ENCODE data around the gene MACROH2A2.
A peak's percentile ranks its signal among the peaks of the same experiment; 100 is the strongest.
"Not testable (repeated sequence)": the region's sequence is repeated elsewhere in the genome, so short reads cannot be mapped to it uniquely, and the experiment has no call there.

The MACROH2A2 gene

DNA sequence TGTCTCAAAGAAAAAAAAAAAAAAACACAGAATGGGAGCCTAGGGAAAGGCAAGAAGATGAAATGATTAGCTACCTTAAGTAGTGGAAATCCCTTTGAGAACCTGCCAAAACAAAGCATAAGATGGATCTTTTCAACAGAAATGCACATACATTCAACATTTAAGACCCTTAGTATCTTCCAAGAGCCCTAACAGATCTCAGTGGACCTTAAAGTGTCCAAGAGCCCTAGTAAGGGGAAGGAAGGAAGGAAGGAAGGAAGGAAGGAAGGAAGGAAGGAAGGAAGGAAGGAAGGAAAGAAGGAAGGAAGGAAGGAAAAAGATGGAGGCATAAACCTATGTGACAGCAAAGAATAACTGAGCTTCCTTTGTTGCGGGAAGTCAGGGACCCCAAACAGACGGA is 11.6 kb upstream of the MACROH2A2 start:
- no peak for DNase-seq (ENCODE audit: extremely low read depth, low read depth)
- TF ChIP-seq, protein P1, sequence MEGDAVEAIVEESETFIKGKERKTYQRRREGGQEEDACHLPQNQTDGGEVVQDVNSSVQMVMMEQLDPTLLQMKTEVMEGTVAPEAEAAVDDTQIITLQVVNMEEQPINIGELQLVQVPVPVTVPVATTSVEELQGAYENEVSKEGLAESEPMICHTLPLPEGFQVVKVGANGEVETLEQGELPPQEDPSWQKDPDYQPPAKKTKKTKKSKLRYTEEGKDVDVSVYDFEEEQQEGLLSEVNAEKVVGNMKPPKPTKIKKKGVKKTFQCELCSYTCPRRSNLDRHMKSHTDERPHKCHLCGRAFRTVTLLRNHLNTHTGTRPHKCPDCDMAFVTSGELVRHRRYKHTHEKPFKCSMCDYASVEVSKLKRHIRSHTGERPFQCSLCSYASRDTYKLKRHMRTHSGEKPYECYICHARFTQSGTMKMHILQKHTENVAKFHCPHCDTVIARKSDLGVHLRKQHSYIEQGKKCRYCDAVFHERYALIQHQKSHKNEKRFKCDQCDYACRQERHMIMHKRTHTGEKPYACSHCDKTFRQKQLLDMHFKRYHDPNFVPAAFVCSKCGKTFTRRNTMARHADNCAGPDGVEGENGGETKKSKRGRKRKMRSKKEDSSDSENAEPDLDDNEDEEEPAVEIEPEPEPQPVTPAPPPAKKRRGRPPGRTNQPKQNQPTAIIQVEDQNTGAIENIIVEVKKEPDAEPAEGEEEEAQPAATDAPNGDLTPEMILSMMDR (IDR thresholded peaks at IDR 0.05; ENCODE audit: low read depth, low read length): no peak

DNA sequence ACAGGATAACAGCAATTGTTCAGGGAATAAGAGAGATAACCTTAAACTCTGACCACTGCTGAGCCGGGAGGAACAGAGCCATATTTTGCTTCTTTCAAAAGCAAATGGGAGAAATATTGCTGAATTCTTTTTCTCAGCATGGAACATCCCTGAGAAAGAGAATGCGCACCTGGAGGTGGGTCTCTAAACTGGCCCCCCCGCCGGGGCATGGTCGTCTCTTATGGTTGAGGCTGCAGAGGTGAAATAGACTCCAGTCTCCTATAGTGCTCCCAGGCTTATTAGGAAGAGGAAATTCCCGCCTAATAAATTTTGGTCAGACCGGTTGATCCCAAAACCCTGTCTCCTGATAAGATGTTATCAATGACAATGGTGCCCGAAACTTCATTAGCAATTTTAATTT is 10.9 kb upstream of the MACROH2A2 start:
- not testable (repeated sequence) for DNase-seq (ENCODE audit: extremely low read depth, low read depth)

DNA sequence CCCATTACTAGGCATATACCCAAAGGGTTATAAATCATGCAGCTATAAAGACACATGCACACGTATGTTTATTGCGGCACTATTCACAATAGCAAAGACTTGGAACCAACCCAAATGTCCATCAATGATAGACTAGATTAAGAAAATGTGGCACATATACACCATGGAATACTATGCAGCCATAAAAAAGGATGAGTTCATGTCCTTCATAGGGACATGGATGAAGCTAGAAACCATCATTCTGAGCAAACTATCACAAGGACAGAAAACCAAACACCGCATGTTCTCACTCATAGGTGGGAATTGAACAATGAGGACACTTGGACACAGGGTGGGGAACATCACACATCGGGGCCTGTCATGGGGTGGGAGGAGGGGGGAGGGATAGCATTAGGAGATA is 5.6 kb upstream of the MACROH2A2 start:
- DNase-seq (ENCODE audit: extremely low read depth, low read depth): not testable (repeated sequence)

DNA sequence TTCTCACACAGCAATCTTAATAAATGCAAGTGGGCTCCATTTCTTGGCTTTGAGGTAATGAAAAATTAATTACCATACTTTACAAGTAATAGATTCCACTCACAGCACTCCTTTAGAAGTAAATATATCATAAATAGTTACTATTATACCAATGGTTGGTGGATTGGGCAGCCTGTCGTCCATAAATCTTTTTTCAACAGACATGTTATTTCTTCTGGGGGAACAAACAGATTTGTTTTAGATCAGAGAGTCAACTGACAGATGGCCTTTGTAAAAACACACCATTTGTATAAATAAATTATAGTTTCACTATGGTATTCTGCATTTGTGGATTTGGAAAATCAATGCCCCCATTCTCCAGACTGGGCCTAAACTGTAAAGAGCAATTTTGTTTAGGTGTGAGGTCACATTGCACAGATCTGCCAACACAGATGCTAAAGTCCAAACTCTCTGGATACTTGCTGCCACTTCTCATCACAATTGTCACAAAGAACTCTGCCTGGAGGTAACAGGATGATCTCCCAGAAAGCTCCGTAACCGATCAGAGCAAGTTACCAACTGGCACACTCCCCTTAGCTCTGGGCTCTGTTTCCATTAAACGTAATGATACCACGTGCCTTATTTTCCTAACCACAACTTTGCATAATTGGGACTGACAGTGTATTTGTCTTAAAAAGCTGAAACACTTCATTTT is 4.5 kb upstream of the MACROH2A2 start:
- TF ChIP-seq, protein P1 (IDR thresholded peaks at IDR 0.05; ENCODE audit: low read depth, low read length): no peak
- no peak for DNase-seq (ENCODE audit: extremely low read depth, low read depth)

DNA sequence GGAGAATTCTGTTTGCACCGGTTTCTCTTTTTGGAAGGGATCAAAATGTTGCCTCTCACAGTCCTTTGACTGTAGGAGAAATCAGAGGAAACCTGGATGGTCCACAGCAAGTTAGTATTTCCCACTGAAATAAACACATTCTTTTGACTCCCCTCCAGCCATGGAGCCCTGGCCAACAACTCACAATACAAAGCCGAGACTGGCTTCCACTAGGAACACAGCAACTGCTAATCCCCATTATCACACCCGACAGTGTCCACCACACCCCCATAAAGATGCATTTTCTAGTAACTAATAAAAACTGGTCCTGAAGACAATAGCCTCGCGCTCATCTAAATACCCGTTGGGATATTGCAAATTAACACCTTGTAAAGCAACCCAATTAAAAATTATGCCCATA is 798 bp upstream of the MACROH2A2 start:
- TF ChIP-seq, protein P1 (IDR thresholded peaks at IDR 0.05; ENCODE audit: low read depth, low read length): no peak
- DNase-seq (ENCODE audit: extremely low read depth, low read depth): no peak

DNA sequence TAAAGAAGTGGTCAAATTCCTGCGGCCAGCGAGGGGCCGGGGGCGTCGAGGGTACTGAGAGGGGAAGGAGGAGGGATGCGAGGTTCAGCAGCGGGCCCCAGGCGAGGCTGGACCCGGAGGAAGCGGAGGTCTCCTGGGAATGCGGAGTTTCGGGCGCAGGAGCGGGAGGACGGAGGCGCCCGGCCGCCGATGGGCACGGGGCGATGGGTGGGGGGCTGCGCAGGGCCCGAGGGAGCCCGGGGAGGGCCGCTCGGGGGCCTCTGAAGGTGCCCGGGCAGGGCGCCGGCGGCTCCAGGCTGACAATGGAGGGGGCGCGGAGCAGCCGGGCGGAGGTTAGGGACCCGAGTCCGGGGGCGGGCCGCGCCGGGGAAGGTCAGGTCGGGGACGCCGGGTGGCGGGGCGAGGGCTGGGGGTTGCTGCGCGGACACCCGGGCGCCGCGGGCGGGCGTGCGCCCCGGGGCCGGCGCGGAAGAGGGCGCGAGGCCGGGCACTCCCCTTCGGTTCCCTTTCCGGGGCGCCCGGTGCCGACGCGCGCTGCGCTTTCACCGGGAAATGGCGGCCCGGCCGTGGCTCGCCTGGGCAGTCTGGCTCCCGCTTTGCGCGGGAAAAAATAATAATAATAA is 683 bp downstream of the MACROH2A2 start:
- no peak for DNase-seq (ENCODE audit: extremely low read depth, low read depth)
- TF ChIP-seq, protein P1 (IDR thresholded peaks at IDR 0.05; ENCODE audit: low read depth, low read length): no peak

DNA sequence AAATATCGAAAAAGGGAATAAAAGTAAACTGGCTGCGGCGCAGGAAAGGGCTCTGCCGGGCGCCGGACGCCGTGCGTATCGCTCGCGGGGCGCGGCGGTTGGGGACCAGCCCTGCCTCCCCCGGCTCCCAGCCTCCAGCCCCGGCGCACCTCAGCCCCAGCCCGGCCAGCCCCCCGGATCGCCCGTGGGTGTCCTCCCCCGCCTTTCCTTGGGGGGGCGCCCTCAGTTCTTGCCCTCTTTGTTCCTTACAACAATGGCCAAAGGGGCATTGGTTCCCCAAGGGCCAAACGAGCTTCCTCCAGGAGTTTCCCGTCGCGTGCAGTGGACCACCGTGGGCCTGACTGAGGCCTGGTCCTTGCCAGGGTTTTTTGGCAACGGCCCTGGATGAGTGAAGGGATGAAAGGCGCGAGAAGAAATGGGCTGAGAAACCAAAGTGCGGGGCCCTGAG is 1.2 kb downstream of the MACROH2A2 start:
- TF ChIP-seq, protein P1 (IDR thresholded peaks at IDR 0.05; ENCODE audit: low read depth, low read length): peak; percentile 25
- DNase-seq (ENCODE audit: extremely low read depth, low read depth): no peak

DNA sequence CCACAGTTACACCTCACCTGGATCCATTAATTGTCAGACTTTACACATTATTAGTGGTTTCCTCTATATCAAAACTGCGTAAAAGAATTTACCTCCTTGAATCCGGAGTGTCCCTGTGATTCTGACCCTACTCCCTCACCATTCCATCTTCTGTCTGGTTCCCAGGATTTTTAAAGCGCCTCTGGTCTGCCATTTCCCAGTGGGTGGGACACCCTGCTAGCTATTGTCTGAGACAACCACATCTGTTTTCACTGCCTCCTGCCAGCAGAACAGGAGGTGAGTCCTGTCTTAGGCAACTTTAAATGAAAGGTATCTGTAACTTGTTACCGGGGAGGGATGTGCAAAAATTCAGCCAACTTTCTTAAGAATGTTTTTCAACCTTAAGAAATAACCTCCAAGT is 2.3 kb downstream of the MACROH2A2 start:
- DNase-seq (ENCODE audit: extremely low read depth, low read depth): no peak
- TF ChIP-seq, protein P1 (IDR thresholded peaks at IDR 0.05; ENCODE audit: low read depth, low read length): no peak
